HepG2 (cell line): ENCODE results near the gene PSMB10. TPM values are rescaled to one million over a fixed set of nuclear protein-coding genes. Genes with fewer than 3 reads are reported as not detected.

Source experiments
- BCL3 ChIP-seq: sonication (generic); formaldehyde crosslinking; IDR thresholded peaks from 2 replicates; pipeline ENCODE4 v1.5.1; 2020; ENCODE audit warnings: mild to moderate bottlenecking, missing genetic modification reagents, moderate library complexity
- CREM ChIP-seq, 2 experiments: sonication (generic) in 1 of 2; formaldehyde crosslinking in 1 of 2; IDR thresholded peaks; 2 replicates each; pipeline versions ENCODE4 v1.4.0 to v1.6.1; 2016 to 2020; ENCODE audit warnings: antibody characterized with exemption in 1 of 2, mild to moderate bottlenecking in 1 of 2, missing genetic modification reagents in 1 of 2
- GATA4 ChIP-seq: sonication (generic); IDR thresholded peaks from 2 replicates; pipeline ENCODE4 v1.6.1; 2016; ENCODE audit warnings: antibody characterized with exemption, low read depth, borderline replicate concordance
- MTA3 ChIP-seq: sonication (generic); formaldehyde crosslinking; IDR thresholded peaks from 2 replicates; pipeline ENCODE4 v1.4.0; 2020; ENCODE audit warnings: missing genetic modification reagents
- PCBP2 ChIP-seq: fragments of 200-400 bp; formaldehyde crosslinking; optimal IDR thresholded peaks from 2 replicates; pipeline ENCODE3; 2018; ENCODE audit warnings: low read length, low read depth; ENCODE audit not compliant: poor library complexity, severe bottlenecking
- POLR2G ChIP-seq: fragments of 200-400 bp; formaldehyde crosslinking; IDR thresholded peaks from 2 replicates; pipeline ENCODE4 v1.6.1; 2018; ENCODE audit warnings: mild to moderate bottlenecking, low read depth, low read length, moderate library complexity
- SOX13 ChIP-seq, 3 experiments: fragments of 450-650 bp in 1 of 3; sonication (generic) in 1 of 3; formaldehyde crosslinking in 1 of 3; IDR thresholded peaks in 2 of 3; conservative IDR thresholded peaks in 1 of 3; 2 replicates each; pipeline versions ENCODE4 v1.5.0 to v1.6.1; 2016 to 2020; ENCODE audit warnings: antibody characterized with exemption in 1 of 3, mild to moderate bottlenecking in 1 of 3, missing compliant biosample characterization in 1 of 3, missing genetic modification reagents in 1 of 3, moderate library complexity in 1 of 3
- polyA plus RNA-seq, 8 experiments: library from polyadenylated mRNA; depleted of rRNA in 3 of 8; stranded (reverse) in 7 of 8; unstranded in 1 of 8; fragments of >200 nt; fragmentation: Illumina TruSeq in 4 of 8; extraction: Trizol in 4 of 8; gene quantifications; 2 replicates each; pipeline versions ENCODE4 v1.2.1 to v1.2.3, GENCODE V29; 2011 to 2016; ENCODE audit warnings: low read depth in 4 of 8, missing spikeins in 1 of 8, mixed read lengths in 1 of 8; ENCODE audit not compliant: insufficient read depth in 1 of 8
- total RNA-seq, 5 experiments: library from RNA; depleted of rRNA; stranded (reverse); fragments of >200 nt; fragmentation: Illumina TruSeq; extraction: Trizol; gene quantifications; 2 replicates each; pipeline ENCODE4 v1.2.3, GENCODE V29; 2016; ENCODE audit warnings: low read depth in 1 of 5
- TF ChIP-seq, protein P1 (sequence below): sonication (generic); formaldehyde crosslinking; IDR thresholded peaks from one replicate; pipeline ENCODE4 v1.5.1; 2020; ENCODE audit warnings: mild to moderate bottlenecking, missing genetic modification reagents; ENCODE audit errors: not compliant biosample characterization
- TF ChIP-seq, protein P2 (sequence below): sonication (generic); formaldehyde crosslinking; IDR thresholded peaks from 2 replicates; pipeline ENCODE4 v1.4.0; 2020; ENCODE audit warnings: missing genetic modification reagents, borderline replicate concordance

The PSMB10 gene
- total and polyA plus RNA-seq, 2 of the 13 experiments (the other 11 are each of a cell fraction or from before 2014, with no cell fraction given): 12.7 to 65.9 TPM

- TF ChIP-seq, protein P1, sequence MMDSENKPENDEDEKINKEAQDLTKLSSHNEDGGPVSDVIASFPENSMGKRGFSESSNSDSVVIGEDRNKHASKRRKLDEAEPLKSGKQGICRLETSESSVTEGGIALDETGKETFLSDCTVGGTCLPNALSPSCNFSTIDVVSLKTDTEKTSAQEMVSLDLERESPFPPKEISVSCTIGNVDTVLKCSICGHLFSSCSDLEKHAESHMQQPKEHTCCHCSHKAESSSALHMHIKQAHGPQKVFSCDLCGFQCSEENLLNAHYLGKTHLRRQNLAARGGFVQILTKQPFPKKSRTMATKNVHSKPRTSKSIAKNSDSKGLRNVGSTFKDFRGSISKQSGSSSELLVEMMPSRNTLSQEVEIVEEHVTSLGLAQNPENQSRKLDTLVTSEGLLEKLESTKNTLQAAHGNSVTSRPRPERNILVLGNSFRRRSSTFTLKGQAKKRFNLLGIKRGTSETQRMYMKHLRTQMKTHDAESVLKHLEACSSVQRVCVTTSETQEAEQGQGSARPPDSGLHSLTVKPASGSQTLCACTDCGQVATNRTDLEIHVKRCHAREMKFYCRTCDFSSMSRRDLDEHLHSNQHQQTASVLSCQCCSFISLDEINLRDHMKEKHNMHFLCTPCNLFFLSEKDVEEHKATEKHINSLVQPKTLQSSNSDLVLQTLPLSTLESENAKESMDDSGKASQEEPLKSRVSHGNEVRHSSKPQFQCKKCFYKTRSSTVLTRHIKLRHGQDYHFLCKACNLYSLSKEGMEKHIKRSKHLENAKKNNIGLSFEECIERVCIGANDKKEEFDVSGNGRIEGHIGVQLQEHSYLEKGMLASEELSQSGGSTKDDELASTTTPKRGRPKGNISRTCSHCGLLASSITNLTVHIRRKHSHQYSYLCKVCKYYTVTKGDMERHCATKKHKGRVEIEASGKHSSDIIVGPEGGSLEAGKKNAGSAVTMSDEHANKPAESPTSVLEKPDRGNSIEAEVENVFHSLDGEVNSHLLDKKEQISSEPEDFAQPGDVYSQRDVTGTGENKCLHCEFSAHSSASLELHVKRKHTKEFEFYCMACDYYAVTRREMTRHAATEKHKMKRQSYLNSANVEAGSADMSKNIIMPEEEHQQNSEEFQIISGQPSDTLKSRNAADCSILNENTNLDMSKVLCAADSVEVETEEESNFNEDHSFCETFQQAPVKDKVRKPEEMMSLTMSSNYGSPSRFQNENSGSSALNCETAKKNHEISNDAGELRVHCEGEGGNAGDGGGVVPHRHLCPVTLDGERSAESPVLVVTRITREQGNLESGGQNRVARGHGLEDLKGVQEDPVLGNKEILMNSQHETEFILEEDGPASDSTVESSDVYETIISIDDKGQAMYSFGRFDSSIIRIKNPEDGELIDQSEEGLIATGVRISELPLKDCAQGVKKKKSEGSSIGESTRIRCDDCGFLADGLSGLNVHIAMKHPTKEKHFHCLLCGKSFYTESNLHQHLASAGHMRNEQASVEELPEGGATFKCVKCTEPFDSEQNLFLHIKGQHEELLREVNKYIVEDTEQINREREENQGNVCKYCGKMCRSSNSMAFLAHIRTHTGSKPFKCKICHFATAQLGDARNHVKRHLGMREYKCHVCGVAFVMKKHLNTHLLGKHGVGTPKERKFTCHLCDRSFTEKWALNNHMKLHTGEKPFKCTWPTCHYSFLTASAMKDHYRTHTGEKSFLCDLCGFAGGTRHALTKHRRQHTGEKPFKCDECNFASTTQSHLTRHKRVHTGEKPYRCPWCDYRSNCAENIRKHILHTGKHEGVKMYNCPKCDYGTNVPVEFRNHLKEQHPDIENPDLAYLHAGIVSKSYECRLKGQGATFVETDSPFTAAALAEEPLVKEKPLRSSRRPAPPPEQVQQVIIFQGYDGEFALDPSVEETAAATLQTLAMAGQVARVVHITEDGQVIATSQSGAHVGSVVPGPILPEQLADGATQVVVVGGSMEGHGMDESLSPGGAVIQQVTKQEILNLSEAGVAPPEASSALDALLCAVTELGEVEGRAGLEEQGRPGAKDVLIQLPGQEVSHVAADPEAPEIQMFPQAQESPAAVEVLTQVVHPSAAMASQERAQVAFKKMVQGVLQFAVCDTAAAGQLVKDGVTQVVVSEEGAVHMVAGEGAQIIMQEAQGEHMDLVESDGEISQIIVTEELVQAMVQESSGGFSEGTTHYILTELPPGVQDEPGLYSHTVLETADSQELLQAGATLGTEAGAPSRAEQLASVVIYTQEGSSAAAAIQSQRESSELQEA (CRISPR knock-in tag): no peak
- TF ChIP-seq BCL3 (CRISPR knock-in tag) (no peak), SOX13 (IDR thresholded peaks at IDR 0.05) (no peak), SOX13 (CRISPR knock-in tag; conservative IDR thresholded peaks at IDR 0.05 in 1 of 2, IDR thresholded peaks at IDR 0.05 in 1 of 2) (no peak), POLR2G (no peak), PCBP2 (no peak), CREM (IDR thresholded peaks at IDR 0.05) (no peak), CREM (CRISPR knock-in tag; IDR thresholded peaks at IDR 0.05) (0 out of 2 replicates have a peak, but pooled peaks have one; percentile 25), MTA3 (CRISPR knock-in tag) (no peak), GATA4 (no peak)
- TF ChIP-seq, protein P2, sequence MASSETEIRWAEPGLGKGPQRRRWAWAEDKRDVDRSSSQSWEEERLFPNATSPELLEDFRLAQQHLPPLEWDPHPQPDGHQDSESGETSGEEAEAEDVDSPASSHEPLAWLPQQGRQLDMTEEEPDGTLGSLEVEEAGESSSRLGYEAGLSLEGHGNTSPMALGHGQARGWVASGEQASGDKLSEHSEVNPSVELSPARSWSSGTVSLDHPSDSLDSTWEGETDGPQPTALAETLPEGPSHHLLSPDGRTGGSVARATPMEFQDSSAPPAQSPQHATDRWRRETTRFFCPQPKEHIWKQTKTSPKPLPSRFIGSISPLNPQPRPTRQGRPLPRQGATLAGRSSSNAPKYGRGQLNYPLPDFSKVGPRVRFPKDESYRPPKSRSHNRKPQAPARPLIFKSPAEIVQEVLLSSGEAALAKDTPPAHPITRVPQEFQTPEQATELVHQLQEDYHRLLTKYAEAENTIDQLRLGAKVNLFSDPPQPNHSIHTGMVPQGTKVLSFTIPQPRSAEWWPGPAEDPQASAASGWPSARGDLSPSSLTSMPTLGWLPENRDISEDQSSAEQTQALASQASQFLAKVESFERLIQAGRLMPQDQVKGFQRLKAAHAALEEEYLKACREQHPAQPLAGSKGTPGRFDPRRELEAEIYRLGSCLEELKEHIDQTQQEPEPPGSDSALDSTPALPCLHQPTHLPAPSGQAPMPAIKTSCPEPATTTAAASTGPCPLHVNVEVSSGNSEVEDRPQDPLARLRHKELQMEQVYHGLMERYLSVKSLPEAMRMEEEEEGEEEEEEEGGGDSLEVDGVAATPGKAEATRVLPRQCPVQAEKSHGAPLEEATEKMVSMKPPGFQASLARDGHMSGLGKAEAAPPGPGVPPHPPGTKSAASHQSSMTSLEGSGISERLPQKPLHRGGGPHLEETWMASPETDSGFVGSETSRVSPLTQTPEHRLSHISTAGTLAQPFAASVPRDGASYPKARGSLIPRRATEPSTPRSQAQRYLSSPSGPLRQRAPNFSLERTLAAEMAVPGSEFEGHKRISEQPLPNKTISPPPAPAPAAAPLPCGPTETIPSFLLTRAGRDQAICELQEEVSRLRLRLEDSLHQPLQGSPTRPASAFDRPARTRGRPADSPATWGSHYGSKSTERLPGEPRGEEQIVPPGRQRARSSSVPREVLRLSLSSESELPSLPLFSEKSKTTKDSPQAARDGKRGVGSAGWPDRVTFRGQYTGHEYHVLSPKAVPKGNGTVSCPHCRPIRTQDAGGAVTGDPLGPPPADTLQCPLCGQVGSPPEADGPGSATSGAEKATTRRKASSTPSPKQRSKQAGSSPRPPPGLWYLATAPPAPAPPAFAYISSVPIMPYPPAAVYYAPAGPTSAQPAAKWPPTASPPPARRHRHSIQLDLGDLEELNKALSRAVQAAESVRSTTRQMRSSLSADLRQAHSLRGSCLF: no peak
Observed at GRCh38 chr16:67928147-67928546, 8.5 kb downstream of the PSMB10 start (continued).
